GM18508 (cell line): ENCODE results near the gene SI.
"Not testable (repeated sequence)": the region's sequence is repeated elsewhere in the genome, so short reads cannot be mapped to it uniquely, and the experiment has no call there.

Source experiments
- ATAC-seq: cut with Tn5 transposase; IDR thresholded peaks from one replicate; pipeline ENCODE4 v1.9.1; 2021; ENCODE audit warnings: moderate number of reproducible peaks; ENCODE audit not compliant: insufficient read depth, unreplicated experiment

The SI gene

DNA sequence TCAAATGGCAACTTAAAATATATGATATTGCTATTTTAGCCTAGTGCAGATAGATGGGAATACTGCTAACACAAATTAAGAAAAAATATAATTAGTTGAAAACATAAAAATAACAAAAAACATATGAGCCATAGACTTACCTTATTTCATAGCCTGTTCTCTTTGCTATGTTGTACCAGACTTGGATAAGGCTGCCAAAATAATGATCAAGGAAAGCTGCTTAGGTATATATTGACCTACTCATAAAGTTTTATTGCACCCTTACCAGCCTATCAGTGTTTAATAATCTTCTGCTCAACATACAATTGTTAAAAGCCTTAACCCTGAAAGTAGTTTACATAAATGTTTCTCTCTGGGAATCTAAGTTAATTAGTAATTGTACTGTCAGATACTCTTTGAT, at the start of gene SI:
SI (minus strand) TSS at position 204 of the 400 bp plus-strand sequence. CDS start 2,484 bp downstream, outside the sequence.
- no peak for ATAC-seq

DNA sequence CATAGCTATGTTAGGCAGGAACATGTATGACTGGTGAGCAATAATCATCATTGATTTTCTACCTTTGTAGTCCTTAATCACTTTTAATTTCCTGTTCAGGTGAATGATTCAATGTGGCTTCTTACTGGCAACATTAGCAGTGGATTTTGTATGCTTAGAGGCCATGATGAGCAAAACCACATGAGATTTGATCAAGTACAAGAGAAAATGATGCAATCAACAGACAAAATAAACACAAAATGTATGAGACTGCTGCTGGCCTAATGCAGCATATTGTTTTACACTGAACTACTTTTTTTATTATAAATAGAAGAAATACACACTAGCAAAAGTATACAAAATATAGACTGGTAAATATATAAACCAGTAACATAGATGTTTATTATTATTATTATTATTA, 47.5 kb upstream of the SI start:
- no peak for ATAC-seq

DNA sequence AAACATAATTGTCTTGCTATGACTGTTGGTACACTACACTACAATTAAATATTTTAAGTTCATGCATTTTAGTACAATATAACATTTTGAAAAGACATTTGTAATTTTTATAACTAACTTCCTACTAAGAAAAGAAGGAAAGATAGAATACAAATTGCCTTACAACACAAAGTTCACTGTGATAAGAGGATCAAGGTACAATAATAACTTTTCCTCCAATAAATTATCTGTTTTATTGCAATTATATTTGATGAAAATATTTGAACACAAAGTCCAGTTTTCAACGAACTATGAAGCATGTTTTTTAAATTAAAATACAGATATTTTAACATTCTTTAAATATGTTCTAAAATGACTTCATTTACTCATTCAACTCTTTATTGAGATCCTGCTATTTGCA, 33.1 kb upstream of the SI start:
- ATAC-seq = no peak

DNA sequence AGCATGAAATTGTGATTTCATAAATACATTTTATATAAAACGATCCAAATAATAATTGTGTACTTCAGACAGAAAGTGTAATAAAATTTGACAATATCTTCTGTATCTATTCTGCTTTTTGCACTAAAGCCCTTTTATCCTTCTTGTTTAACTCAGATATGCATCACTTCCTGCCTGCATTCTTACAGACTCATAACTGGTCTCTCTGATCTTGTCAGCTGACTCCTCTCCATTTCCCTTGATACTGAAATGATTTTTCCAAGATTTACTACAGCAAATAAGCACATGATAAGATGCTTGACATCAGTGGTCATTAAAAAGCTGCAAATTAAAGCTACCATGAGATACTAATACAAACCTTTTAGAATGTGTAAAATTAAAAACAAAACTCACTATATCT, 25.3 kb upstream of the SI start:
- no peak for ATAC-seq

DNA sequence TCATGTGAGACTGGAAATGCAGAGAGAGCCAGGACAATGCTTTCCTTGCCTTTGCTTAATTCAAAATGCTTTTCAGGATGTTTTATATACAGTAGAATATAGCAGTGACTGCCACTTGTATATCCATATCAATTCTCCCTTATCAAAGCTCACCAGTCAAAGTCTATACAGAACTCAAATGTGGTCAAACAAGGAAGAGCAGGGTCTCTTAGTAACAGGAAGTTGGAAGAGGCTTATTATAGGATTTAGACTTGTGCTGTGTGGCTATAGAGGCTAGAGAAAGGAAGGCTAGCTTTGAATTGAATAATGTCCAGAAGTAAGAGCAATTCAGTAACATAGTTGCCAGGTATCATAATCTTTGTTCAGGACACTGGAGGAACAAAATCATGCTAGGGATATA, 4.4 kb upstream of the SI start:
- ATAC-seq = no peak

DNA sequence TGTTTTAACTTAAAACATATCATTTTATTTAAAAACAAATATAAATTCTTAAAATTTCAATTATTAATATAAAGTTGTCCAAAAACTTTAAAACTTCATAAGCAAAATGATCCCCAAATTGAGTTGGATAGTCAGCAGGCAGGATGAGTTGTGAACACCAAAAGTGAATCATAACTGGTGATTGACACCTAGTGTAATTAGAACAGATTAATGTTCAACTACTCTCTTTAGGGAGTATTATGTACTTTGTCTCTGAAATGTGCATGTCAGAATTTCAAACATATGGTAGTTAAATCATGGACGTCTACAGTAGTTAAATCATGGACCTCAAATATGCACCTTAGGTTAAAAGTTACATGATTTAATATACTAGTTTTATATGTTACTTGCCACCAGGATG, 2.9 kb upstream of the SI start:
- ATAC-seq = no peak

DNA sequence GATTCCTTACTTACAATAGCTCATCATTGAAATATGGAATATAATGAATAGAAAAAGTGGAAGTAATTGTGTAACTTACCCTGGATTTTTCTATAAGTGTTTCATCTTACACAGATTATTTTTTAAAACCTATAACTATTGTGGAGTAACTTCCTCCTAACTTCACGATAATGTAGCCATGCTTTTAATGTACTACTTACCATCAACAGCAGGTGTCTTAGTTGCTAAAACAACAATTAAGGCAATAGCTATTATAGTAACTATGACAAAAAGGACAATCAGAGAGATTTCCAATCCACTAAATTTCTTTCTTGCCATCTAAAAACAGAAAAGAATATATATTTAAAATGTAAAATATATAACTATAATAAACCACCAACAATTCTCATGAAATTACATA, 2.6 kb downstream of the SI start:
- no peak for ATAC-seq

DNA sequence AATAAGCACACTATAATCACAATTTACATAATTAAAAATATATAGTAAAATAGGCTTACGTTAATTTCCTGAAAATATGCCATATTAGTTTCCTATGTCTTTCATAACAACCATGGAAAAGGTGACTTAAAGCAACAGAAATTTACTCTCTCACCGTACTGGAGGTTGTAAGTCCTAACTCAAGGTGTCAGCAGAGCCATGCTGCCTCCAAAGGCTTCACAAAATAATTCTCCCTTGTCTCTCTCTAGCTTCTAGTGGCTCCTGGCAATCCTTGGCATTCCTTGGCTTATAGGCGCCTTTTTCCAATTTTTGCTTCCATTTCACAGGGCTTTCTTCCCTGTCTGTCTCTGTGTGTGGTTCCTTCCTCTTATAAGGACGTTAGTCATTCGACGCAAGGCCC, 7.6 kb downstream of the SI start:
- ATAC-seq = no peak

DNA sequence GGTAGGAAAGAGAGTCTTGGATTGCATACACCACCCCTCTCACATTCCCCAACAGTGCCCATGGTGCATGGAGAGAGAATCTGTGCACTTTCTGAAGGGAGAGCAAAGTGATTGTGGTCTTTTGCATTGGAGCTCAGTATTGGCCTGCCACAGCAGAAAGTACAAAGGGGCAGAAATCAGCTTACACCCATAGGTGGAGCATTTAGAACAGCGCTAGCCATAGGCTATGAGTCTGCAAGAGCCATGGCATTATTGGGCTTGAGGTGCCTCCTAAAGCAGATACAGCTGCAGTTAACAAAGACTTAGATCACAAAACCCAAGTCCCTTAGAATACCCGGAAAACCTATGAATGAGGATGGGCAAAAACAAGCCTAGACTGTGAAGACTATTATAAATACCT, 21.8 kb downstream of the SI start:
- ATAC-seq = no peak

DNA sequence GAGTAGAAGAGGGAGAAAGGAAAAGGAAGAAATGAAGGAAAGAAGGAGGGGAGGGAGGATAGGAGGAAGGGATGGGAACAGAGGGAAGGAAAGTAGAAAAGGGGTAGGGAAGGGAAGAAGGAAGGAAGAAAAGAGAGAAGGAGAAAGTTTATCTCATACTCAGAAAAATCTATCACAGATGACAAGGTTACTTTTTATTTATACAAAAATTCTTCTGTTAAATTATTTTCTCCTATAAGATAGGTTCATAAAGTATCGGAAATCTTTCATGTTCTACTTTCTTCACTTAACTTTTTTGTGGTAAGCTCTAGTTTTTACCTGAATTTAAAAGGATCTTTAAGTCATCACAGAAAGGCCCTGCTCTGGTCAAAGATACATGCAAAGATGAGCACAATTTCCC, 38.1 kb downstream of the SI start:
- ATAC-seq = no peak

DNA sequence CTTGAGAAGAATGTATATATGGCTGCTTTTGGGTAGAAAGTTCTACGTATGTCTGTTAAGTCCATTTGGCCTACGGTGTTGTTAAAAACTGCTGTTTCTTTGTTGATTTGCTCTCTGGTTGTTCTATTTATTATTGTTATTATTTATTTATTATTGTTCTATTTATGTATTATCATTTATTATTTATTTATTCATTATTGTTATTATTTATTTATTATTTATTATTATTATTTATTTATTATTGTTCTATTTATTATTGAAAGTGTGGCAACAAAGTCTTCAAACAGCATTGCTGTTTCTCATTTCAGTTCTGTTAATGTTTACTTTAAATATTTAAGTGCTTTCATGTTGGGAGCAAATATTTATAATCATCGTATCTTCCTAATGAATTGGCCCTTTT, 66.7 kb downstream of the SI start:
- no peak for ATAC-seq

DNA sequence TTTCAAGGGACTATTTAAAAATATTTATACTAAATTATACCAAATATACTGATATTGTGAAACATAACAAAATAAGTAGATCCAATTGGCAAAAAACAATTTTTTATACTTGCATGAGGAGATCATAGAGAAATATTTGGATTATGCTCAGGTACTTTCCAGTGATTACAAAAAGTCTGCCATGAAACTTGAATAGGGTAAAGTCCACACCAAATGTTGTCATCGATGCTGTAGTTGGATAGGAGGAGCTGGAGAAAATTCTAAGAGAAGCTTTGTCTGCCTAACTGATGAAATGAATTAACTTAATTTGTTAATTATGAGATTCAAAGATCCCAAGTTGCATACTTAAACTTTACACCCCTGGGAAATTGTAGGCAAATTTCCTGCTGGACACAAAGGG, 93.3 kb downstream of the SI start:
- no peak for ATAC-seq

DNA sequence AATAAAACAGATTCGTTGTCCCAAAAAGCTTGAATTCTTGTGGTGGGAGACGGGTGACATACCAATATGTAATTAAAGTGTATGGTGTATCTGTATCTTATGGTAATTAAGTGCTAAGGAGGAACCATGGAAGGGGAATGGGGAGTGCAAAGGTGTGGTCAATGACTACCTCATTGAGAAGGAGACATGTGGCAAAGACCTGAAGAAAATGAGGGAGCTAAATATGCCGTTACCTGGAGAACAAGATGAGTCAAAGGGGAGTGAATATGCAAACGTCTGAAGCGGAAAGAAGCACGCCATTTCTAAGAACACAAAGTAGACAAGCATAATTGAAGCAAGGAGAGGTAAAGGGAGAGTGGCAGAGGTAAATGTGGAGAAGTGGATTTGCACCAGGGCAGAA, 115.7 kb downstream of the SI start:
- ATAC-seq = no peak

DNA sequence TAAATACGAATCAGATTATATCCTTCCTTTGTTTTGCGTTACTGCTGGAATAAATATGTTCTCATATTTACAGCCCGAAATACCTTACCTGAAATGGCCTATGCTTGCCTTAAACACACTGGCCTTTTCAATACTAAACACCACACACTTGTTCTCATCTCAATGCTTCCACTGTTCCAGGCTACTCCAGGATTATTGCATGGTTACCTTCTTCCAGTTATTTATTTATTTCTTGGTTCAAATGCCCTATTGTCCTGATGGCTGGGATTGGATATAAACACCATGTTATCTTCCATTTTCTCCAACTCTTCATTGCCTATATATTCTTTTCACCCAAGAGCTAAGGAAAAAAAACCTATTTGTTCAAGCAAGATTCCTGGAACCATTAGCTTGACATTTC, 125.3 kb downstream of the SI start:
- ATAC-seq = no peak

DNA sequence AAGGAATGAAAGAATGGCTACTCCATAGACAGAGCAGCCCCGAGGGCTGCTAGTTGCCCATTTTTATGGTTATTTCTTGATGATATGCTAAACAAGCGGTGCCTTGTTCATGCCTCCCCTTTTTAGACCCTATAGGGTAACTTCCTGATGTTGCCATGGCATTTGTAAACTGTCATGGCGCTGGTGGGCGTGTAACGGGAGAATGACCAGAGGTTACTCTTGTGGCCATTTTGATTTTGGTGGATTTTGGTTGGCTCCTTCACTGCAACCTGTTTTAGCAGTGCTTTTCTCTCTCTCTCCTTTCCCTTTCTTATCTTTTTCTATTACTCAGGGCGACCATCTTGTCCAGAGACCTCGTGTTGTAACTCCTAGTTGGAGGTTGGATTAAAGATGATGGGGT, 126.9 kb downstream of the SI start:
- ATAC-seq = not testable (repeated sequence)

DNA sequence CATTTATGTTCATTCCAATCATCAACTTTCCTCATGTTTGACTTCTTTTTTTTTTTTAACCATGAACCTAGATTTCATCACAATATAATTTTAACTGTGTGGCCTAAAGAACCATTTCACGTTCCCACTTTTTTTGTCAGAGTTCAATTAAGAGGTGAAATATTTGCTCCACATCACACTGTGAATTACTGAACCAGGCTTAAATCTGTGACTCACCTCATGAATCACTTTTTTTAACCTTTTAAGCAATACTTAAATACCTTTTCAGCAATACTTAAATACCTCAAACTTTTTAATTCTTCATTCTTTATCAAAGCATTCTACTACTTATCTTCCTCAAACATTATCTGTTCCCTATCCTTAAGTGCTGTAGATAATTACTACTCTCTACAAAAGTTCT, 137.6 kb downstream of the SI start:
- ATAC-seq = no peak

DNA sequence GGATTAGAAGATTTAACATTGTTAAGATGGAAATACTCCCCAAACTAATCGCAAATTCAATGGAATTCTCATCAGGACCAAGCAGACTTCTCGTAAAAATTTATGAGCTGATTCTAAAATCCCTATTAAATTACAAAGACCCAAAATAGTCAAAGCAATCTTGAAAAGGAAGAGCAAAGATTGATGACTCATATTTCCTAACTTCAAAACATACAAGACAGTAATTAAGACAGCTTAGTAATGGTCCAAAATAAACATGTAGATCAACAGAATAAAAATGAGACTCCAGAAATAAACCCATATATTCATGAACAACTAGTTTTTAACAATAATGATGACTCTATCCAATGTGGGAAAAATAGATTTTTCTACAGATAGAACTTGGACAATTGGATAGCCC, 148.7 kb downstream of the SI start:
- ATAC-seq = no peak
